Measurements from ENCODE around the gene RETREG3. TPM values are rescaled to one million over a fixed set of nuclear protein-coding genes. Genes with fewer than 3 reads are reported as not detected.
A peak's percentile ranks its signal among the peaks of the same experiment; 100 is the strongest.

The RETREG3 gene
- polyA plus RNA-seq, 1 of the 3 experiments (the other 2 are of a cell fraction): 13.3 TPM

DNA sequence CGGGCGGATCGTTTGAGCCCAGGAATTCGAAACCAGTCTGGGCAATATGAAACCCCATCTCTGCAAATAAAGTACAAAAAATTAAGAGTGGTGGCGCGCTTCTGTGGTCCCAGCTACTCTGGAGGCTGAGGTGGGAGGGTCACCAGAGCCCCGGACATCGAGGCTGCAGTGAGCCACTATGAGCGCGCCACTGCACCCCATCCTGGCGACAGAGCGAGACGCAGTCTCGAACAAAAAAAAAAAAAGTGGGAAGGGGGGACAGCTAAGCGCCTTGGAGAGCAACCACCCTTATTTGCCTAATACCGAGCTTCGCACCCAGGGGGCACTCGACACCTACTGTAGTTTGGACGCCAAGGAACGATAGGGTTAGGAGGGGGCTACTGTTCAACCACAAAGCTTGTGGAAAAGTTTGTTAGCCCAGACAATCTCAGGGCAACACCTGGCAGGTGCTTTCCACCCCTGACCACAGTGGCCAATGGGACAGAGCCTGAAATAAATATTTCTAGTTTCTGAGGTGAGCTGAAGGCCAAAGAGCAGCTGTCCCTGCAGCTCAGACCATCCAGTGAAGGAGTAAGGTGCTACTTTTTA lies 30.8 kb downstream of the RETREG3 start (continued):
- TF ChIP-seq, protein P1, sequence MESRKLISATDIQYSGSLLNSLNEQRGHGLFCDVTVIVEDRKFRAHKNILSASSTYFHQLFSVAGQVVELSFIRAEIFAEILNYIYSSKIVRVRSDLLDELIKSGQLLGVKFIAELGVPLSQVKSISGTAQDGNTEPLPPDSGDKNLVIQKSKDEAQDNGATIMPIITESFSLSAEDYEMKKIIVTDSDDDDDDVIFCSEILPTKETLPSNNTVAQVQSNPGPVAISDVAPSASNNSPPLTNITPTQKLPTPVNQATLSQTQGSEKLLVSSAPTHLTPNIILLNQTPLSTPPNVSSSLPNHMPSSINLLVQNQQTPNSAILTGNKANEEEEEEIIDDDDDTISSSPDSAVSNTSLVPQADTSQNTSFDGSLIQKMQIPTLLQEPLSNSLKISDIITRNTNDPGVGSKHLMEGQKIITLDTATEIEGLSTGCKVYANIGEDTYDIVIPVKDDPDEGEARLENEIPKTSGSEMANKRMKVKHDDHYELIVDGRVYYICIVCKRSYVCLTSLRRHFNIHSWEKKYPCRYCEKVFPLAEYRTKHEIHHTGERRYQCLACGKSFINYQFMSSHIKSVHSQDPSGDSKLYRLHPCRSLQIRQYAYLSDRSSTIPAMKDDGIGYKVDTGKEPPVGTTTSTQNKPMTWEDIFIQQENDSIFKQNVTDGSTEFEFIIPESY (IDR thresholded peaks at IDR 0.05; ENCODE audit: borderline replicate concordance, low read depth): no peak
- TF ChIP-seq NRF1 (IDR thresholded peaks at IDR 0.05; ENCODE audit: low read depth, low read length) (no peak), EP300 (IDR thresholded peaks at IDR 0.05; ENCODE audit: borderline replicate concordance in 1 of 2, low read depth in 1 of 2, low read length in 1 of 2) (no peak), CTCF (IDR thresholded peaks at IDR 0.05) (peak; percentile 79), IRF3 (IDR thresholded peaks at IDR 0.05; ENCODE audit: low read depth, low read length) (no peak), POLR2AphosphoS5 (IDR thresholded peaks at IDR 0.05; ENCODE audit: low read depth, low read length) (no peak; the same call in 1 of the 2 replicates), SMC3 (IDR thresholded peaks at IDR 0.05; ENCODE audit: low read depth, low read length) (peak; percentile 71), FOXJ3 (CRISPR knock-in tag; IDR thresholded peaks at IDR 0.05) (no peak), TEAD4 (IDR thresholded peaks at IDR 0.05; ENCODE audit: borderline replicate concordance, insufficient read depth) (no peak), ELF1 (IDR thresholded peaks at IDR 0.05) (no peak), MEF2A (IDR thresholded peaks at IDR 0.05; ENCODE audit: borderline replicate concordance, low read depth) (no peak), RFX5 (IDR thresholded peaks at IDR 0.05; ENCODE audit: low read length) (no peak)
- TF ChIP-seq, protein P2, sequence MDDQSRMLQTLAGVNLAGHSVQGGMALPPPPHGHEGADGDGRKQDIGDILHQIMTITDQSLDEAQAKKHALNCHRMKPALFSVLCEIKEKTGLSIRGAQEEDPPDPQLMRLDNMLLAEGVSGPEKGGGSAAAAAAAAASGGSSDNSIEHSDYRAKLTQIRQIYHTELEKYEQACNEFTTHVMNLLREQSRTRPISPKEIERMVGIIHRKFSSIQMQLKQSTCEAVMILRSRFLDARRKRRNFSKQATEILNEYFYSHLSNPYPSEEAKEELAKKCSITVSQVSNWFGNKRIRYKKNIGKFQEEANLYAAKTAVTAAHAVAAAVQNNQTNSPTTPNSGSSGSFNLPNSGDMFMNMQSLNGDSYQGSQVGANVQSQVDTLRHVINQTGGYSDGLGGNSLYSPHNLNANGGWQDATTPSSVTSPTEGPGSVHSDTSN (IDR thresholded peaks at IDR 0.05): no peak
